ENCODE results near the gene ZNF470. TPM values are rescaled to one million over a fixed set of nuclear protein-coding genes. Genes with fewer than 3 reads are reported as not detected.

ZNF470 gene
- total and polyA plus RNA-seq, 2 of the 13 experiments (the other 11 are each of a cell fraction or from before 2014, with no cell fraction given) = not detected

- intact Hi-C loops (cut with micrococcal nuclease; ENCODE audit: unreplicated experiment) (no loop called here), in situ Hi-C loops (cut with HindIII; ENCODE audit: extremely low pct_ligation_motif_present, low pct_unique_long_range_greater_than_20kb) (no loop called here)
- no peaks in the 10 kb centered on the region for H3K36me3 ChIP-seq (replicated peaks in 1 of 2; ENCODE audit: control insufficient read depth in 1 of 2, insufficient read depth in 2 of 2, low read length in 2 of 2)
- BruUV-seq (replicated peaks) = no TSS peak
- H3K4me2 ChIP-seq (ENCODE audit: low read depth, low read length) = no peak overlapping the region
- no peaks in the 10 kb centered on the region; a peak in 1 of 5 replicates for H3K27me3 ChIP-seq (ENCODE audit: control insufficient read depth in 1 of 2, insufficient read depth in 2 of 2, low read length in 2 of 2)
- 25% methylated on average over 3 of the region's 3 CpGs for WGBS (ENCODE audit: low lambda C conversion rate)
- H4K20me1 ChIP-seq (ENCODE audit: insufficient read depth, low read length) = no peaks in the 10 kb centered on the region
- CTCF ChIA-PET (ENCODE audit: low intra/inter-chr PET ratio, low total read pairs) = no interaction called here
- no peak overlapping the region for H2AFZ ChIP-seq (ENCODE audit: low read length)
- TF ChIP-seq SP5 (CRISPR knock-in tag; IDR thresholded peaks at IDR 0.05; ENCODE audit: borderline replicate concordance, low read depth) (no peak), MAFF (IDR thresholded peaks at IDR 0.05; ENCODE audit: low read depth, low read length) (peak; percentile 54; the same call in 1 of the 2 replicates), MAFK (conservative IDR thresholded peaks at IDR 0.05 in 1 of 2, IDR thresholded peaks at IDR 0.05 in 1 of 2; ENCODE audit: low read length in 2 of 2) (peak; percentile 37 to 49; a peak in 2 of 4 replicates), KDM1A (CRISPR knock-in tag; IDR thresholded peaks at IDR 0.05) (no peak)
- H3K27ac ChIP-seq (ENCODE audit: extremely low read length, insufficient read depth, low read length) = no peak overlapping the region
- H3K9ac ChIP-seq (ENCODE audit: insufficient read depth, low read depth, low read length) = no peak overlapping the region
- H3K9me3 ChIP-seq (ENCODE audit: low read length) = peaks cover 89% of the 10 kb centered on the region
- POLR2A ChIA-PET = no interaction called here
- no peaks in the 10 kb centered on the region for H3K79me2 ChIP-seq (ENCODE audit: insufficient read depth, low read length)
- no peaks in the 10 kb centered on the region for H3K4me1 ChIP-seq (ENCODE audit: insufficient read depth, low read length)
- no peak for DNase-seq (ENCODE audit: low spot score)
- no peak for FAIRE-seq
- no peak for ATAC-seq
- no peak overlapping the region for H3K4me3 ChIP-seq (replicated peaks in 1 of 3; ENCODE audit: insufficient read depth in 1 of 3, low read depth in 2 of 3, low read length in 3 of 3)
Observed at GRCh38 chr19:56573914-56574313, 6.6 kb downstream of the ZNF470 start.

DNA sequence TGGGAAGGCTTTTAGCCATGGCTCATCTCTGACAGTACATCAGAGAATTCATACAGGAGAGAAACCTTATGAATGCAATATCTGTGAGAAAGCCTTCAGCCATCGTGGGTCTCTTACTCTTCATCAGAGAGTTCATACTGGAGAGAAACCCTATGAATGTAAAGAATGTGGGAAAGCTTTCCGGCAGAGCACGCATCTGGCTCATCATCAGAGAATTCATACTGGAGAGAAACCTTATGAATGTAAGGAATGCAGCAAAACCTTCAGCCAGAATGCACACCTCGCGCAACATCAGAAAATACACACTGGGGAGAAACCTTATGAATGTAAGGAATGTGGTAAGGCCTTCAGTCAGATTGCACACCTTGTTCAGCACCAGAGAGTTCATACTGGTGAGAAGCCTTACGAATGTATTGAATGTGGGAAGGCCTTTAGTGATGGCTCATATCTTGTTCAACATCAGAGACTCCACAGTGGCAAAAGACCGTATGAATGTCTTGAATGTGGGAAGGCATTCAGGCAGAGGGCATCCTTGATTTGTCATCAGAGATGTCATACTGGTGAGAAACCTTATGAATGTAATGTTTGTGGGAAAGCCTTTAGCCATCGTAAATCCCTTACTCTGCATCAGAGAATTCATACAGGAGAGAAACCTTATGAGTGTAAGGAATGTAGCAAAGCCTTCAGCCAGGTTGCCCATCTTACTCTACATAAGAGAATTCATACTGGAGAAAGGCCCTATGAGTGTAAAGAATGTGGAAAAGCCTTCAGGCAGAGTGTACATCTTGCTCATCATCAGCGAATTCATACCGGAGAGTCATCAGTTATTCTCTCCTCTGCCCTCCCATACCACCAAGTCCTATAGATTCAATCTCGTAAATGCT is 10.7 kb downstream of the ZNF470 start:
- TF ChIP-seq ZNF616 (CRISPR knock-in tag; IDR thresholded peaks at IDR 0.05; ENCODE audit: low read depth) (no peak), ZNF274 (CRISPR knock-in tag; IDR thresholded peaks at IDR 0.05) (peak; percentile 73)
- DNase-seq (ENCODE audit: low spot score) (no peak), FAIRE-seq (no peak), ATAC-seq (no peak)
- Histone ChIP-seq H3K4me1 (ENCODE audit: insufficient read depth, low read length) (no peaks in the 10 kb centered on the region), H3K79me2 (ENCODE audit: insufficient read depth, low read length) (no peaks in the 10 kb centered on the region), H3K9me3 (ENCODE audit: low read length) (peaks cover 95% of the 10 kb centered on the region), H3K4me3 (replicated peaks in 1 of 3; ENCODE audit: insufficient read depth in 1 of 3, low read depth in 2 of 3, low read length in 3 of 3) (no peak overlapping the region), H3K9ac (ENCODE audit: insufficient read depth, low read depth, low read length) (no peak overlapping the region), H3K36me3 (replicated peaks in 1 of 2; ENCODE audit: control insufficient read depth in 1 of 2, insufficient read depth in 2 of 2, low read length in 2 of 2) (no peaks in the 10 kb centered on the region), H3K27ac (ENCODE audit: extremely low read length, insufficient read depth, low read length) (no peak overlapping the region), H4K20me1 (ENCODE audit: insufficient read depth, low read length) (no peaks in the 10 kb centered on the region), H3K4me2 (ENCODE audit: low read depth, low read length) (no peak overlapping the region), H3K27me3 (ENCODE audit: control insufficient read depth in 1 of 2, insufficient read depth in 2 of 2, low read length in 2 of 2) (no peaks in the 10 kb centered on the region; a peak in 1 of 5 replicates), H2AFZ (ENCODE audit: low read length) (no peak overlapping the region)
- BruUV-seq (replicated peaks) = no TSS peak
- in situ Hi-C loops (cut with HindIII; ENCODE audit: extremely low pct_ligation_motif_present, low pct_unique_long_range_greater_than_20kb) = no loop called here
- ChIA-PET CTCF (ENCODE audit: low intra/inter-chr PET ratio, low total read pairs) (no interaction called here), POLR2A (no interaction called here)
- intact Hi-C loops (cut with micrococcal nuclease; ENCODE audit: unreplicated experiment) = no loop called here
- 52% methylated on average over 11 of the region's 11 CpGs for WGBS (ENCODE audit: low lambda C conversion rate)
